ENCODE measurements around the gene C11orf24.
"Not testable (repeated sequence)": the region's sequence is repeated elsewhere in the genome, so short reads cannot be mapped to it uniquely, and the experiment has no call there.

C11orf24 gene

DNA sequence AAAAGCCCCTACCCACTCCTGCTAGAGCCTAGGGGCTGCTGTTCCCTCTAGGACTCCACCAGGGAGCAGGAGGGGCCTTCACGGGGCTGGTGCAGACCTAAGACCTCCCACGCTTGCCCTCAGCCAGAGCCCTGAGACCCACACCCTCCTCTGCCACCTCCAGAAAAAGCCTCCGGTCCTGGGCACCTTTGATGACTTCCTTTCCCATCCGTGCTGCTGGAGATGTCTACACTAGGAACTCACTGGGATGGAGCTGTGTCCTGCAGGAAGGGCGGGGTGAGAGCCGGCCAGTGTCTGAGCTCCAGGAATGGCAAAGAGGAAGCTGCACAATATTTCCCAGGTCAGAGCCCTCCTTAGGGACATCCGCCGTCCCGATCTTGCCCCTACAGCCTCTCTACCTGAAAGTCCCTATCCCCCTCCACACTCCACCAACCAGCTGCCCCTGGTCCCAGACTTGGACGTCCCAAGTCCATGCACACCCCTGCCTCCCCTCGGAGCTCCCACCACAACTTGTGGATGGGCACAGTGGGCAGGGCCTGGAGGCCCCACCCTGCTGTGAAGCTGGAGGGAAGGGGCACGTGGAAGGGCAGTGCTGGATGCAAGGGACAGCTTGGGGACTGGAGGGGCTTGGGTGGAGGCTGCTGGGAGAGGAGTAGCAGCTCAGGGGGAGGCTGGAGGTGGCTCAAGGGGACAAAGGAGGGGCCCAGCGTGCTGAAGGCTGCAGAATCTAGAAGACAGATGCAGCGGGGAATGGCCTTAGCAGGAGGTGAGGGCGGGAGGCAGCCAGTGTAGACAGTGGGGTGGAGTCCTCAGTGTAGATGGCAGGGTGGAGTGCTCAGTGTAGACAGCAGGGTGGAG lies 27.1 kb upstream of the C11orf24 start:
- DNase-seq = no peak

DNA sequence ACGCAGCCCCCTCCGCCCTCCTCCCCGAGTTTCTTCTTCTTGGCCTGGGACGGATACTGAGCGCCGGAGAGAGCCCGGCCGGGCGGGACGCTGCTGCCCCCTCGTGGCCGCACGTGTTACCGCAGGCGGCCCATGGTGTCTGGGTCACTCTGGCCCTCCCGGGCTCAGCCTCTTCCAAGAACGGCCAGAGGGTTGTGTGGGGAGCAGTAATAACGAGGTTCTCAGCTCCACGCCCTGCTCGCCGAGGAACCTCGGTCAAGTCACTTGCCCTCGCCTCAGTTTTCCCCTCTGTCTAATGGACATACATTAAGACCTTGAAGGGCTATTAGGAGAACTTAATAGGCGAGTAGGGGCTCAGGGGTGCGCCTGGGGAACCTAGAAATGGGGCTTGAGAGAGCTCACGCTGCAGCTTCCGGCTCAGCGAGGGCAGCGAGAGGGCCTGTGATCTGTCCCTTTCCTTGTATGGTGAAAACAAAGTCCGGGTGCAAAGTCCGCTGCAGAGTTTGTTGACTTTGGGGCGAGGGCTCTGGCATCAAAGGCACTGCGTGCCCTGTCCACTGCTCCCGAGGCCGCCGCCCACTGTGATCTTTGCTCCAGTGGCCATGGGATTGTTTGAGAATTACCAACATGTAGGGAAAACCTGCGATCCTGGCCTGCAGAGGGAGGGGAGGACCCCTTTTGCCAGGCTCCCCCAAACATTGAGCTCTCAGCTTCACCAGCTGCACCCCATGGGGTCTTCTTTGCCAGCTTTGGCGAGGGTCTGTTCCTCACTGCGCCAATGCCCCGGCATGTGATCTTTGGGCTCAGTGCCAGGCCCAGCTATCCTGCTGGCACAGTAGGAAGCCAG lies 26.3 kb upstream of the C11orf24 start:
- DNase-seq = no peak

DNA sequence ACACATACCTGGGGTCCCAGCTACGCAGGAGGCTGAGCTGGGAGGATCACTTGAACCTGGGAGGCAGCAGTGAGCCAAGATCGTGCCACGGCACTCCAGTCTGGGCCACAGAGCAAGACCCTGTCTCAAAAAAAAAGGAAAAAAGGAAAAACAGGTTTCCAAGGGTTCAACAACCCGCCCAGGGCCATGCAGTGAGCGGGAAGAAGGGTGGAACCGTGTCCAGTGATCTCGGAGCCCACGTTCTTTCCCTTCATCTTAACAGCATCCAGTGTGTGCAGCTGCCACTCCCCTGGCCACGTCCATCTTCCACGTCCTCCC lies 25.7 kb upstream of the C11orf24 start:
- DNase-seq = no peak

- no peak for DNase-seq
Observed at GRCh38 chr11:68297052-68297378, 25.2 kb upstream of the C11orf24 start.

DNA sequence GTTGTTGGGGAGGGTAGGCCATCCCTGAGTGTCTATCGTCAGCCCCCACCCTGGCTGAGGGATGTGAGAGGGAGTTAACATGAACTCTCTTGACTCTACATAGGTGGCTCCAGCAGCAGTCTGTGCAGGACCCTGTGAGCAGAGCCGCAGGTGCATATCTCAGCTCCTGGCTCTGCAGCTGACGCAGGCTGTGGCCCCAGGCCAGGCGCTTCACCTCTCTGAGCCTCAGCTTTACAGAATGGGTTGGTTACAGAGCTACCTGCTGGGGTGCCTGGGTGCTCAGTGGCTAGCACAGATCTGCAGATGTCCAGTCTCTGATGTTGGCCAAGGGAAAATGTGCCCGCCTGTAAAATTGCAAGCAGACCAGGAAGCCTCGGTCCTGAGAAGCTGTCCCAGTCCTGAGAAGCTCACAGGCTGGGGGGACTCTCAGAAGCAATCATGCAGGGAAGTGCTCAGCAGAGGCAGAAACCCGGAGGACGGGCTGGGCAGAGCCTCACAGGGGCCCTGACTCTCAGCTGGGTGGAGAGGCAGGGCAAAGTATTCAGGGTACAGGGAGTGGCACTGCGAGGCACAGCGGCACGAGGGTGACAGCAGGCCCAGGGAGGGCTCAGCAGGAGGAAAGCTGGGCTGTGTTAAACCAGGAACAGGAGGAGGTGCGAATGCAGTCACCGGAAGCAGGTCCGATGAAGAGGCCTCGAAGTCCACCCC lies 24.7 kb upstream of the C11orf24 start:
- DNase-seq = no peak

- no peak for DNase-seq
Observed at GRCh38 chr11:68295940-68296339, 24.2 kb upstream of the C11orf24 start.

- no peak for DNase-seq
Observed at GRCh38 chr11:68295271-68295670, 23.5 kb upstream of the C11orf24 start.

GRCh38 chr11:68293708-68294107 lies 21.9 kb upstream of the C11orf24 start:
- DNase-seq = no peak

DNA sequence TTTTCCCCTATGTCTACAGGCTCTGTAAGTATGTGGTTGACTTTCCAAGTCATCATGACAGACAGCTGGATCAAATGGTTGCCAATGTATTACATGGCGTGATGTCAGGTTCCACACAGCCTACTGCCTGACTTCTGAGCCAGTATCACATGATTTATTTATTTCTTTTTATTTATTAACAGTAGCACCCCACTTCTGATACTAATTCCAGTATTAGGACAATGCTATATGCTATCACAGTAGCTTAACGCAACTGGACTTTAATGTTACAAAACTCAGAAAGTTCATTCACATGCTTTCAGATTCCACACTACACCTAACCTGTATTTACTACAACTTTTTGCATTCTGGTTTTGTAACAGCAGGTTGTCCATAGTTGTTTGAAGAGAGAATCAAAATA lies 17.7 kb upstream of the C11orf24 start:
- no peak for DNase-seq

DNA sequence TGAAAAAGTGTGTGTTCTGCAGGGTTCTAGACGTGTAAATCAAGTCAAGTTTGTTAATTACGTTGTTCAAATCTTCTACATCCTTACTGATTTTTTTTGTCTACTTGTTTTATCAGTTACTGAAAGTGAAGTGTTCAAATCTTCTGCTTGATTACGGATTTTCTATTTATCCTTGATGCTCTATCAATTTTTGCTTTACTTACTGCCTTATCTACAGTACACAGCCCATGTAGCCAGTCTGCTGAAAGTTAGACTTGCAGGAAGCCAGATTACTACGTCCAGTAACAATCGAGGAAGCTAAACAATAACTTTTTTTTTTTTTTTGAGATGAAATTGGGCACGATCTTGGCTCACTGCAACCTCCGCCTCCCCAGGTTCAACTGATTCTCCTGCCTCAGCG lies 15.6 kb upstream of the C11orf24 start:
- DNase-seq = no peak

- DNase-seq = not testable (repeated sequence)
Observed at GRCh38 chr11:68284588-68284987, 12.8 kb upstream of the C11orf24 start.

GRCh38 chr11:68282861-68283230 lies 11.1 kb upstream of the C11orf24 start:
- DNase-seq = no peak

DNA sequence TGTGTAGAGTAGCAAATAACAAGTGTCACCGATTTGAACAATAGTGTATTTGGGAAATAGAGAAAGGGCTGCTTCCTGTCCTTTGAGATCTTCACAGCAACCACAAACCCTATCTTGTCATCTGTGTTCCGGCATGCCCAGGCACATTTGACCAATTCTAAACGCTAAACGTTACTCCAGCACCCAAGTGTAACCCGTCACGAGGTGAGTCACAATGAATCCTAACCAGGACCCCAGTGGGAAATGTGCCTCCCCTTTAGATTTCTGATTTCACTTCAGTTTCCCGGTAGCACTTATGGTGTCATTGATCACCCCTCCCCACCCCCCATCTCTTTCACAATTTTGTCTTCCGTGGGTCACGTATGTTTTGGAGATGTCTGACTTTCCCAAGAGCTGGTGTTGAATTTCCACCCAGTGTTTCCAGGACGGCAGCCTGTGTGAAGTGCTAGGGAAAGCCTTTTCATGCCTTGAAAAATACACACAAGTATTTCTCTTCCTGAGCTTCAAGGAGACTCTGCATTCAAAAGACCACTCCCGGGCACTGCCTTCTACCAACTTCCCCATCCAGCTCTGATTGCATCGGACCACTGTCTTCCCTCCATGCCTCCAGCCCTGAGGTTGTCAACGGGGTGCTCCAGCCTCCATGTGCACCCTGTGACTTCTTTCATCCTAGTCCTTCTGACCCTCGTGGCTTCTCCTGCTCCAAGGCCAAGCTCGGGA lies 10.5 kb upstream of the C11orf24 start:
- DNase-seq = no peak

DNA sequence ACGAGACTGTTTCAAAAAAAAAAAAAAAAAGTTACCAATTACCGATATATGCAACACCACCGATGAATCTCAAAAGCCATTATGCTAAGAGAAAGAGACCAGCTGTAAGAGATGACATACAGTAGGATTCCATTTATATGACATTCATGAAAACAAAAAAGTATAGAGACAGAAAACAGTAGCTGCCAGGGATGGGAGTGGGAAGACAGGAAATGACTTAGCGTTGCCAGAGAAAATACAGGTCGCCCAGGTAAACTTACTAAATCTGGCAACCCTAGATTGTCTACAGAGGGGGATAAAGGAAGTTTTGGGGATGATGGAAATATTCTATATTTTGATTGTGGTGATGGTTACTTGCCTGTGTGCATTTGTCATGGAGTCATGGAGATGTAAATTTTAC lies 7.9 kb upstream of the C11orf24 start:
- DNase-seq = no peak

DNA sequence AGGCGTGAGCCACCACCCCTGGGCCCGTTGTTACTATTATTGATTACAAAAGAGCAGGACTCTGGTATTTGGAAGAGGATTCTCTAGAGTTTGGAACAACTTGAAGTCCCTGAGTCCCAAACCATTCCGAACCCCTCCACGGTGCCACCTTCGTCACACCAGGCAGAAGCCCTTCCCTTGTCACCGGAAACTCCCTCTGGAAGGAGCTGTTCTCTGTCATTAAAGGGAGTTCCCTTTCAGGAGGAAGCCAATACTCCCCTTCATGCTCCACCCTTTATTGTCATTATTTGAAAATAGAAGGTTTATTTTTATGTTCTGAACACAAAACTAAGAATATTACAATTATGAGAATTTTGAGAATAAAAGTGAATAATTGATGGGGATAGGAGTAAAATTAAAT lies 5.1 kb upstream of the C11orf24 start:
- no peak for DNase-seq

DNA sequence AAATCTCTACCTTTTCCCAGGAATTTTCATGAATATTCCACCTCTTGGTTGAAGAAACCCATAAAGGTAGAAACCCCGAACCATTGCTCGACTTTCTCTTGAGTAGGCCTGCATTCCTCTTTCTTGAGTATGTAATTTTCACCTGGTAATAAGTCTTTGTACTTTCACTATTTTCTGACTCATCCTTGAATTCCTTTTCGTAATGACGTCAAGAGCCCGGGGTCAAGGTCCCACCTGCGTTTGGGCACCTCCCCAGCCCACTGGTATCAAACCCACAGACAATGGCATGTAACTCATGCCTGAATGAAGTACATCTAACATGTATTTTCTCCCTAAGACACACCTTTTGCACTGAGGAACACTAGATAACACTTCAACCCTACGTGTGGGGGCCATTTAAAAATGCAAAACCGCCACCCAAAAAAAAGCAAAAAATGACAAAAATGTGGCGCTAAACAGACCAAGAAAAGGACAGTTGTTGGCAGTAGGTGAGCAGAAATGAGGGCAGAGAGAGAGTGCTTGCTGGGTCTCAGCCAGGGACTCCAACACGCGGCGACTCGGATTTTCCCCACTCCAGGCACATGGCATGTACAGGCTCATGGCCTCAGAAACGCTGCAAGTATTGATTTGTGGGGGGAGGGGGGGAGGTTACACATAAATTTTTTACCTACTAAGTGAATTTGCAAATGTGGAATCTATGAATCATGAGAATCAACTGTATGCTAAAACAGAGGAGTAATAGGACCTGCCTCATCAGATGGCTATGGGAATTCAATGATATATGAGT lies 4.1 kb upstream of the C11orf24 start:
- DNase-seq = no peak

- DNase-seq = no peak
Observed at GRCh38 chr11:68274306-68274705, 2.5 kb upstream of the C11orf24 start.

DNA sequence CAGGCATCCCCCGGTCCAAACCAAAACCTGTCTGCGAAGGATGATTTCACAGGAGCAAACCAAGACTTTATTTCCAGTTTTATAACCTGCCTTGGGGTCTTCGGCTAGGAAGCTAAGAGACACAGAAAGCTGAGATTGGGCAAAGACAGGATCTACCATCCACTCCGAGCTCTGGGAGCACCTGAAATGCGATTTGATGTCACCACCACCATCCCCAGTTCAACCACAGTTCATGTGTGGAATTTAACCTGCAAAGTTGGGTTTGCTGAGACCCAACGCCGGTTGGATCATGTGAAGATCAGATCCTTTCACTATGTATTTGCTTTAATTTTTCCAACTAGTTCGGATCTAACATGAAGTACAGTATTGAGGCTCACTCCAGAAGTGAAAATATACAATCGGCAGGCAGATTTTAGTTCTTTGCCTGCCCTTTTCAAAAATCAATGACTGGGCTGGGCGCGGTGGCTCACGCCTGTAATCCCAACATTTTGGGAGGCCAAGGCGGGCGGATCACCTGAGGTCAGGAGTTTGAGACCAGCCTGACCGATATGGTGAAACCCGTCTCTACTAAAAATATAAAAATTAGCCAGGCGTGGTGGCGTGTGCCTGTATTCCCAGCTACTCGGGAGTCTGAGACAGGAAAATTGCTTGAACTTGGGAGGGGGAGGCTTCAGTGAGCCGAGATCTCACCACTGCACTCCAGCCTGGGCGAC lies 1.4 kb upstream of the C11orf24 start:
- no peak for DNase-seq

DNA sequence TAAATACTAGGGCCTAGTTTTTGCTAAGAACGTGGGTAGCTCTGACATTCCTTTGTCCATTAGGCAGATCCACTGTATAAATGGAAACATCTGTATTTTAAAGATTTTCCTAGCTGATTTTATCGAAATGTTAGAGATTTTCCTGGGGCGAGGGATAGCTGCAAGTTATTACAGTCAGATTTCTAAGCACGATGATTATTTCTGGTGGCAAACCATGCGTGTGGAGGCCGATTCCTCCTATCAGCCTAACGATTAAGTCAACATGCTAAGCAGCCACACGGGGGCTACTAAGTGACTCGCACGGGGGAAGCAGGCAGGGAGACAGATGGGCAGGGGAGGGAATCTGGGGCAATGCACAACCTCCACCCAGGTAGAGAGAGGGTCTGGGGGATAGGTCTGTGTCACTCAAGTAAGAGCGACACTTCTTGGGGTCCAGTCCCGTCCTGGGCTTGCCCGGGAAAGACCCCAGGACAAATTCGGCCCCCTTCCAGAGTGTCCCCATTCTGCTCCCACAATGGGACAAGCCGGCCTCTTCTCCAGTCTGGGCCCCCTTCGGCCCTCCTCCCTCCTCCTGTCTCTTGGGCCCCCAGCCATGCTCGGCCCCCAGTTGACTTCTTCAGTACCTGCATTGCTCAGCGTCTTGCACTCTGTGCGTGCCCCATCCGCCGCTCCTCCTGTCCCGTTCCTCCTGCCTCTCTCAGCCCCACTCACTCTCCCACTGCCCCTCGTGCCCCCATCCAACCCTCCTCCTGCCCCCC lies 571 bp downstream of the C11orf24 start:
- peak; percentile 28 for DNase-seq

GRCh38 chr11:68270196-68271022 lies 1.4 kb downstream of the C11orf24 start:
- DNase-seq = no peak

Measured in NCI-H2107 (cell line).